IMR-90 (cell line): ENCODE measurements around the gene PAQR7.

ENCODE experiments used
- BHLHE40 ChIP-seq: fragments of 150-350 bp; IDR thresholded peaks from 2 replicates; pipeline ENCODE4 v1.6.1; 2016; ENCODE audit warnings: mild to moderate bottlenecking, low read depth, low read length
- CEBPB ChIP-seq: IDR thresholded peaks from 2 replicates; pipeline ENCODE4 v1.6.1; 2012; ENCODE audit warnings: low read depth, low read length, improper control_type of control experiment
- CHD1 ChIP-seq: IDR thresholded peaks from 2 replicates; pipeline ENCODE4 v1.6.1; 2012; ENCODE audit warnings: low read depth, low read length, improper control_type of control experiment
- MAFK ChIP-seq: IDR thresholded peaks from 2 replicates; pipeline ENCODE4 v1.6.1; 2012; ENCODE audit warnings: low read depth, low read length, improper control_type of control experiment
- MXI1 ChIP-seq: IDR thresholded peaks from 2 replicates; pipeline ENCODE4 v1.6.1; 2012; ENCODE audit warnings: low read depth, mild to moderate bottlenecking, low read length, moderate library complexity, borderline replicate concordance
- NFE2L2 ChIP-seq: fragments of 150-350 bp; IDR thresholded peaks from 2 replicates; pipeline ENCODE4 v1.6.1; 2016; ENCODE audit warnings: low read depth, mild to moderate bottlenecking, low read length
- POLR2A ChIP-seq: IDR thresholded peaks from 2 replicates; pipeline ENCODE4 v1.6.1; 2012; ENCODE audit warnings: mild to moderate bottlenecking, low read depth, low read length
- RAD21 ChIP-seq: IDR thresholded peaks from 2 replicates; pipeline ENCODE4 v1.6.1; 2012; ENCODE audit warnings: low read length, improper control_type of control experiment
- RCOR1 ChIP-seq: IDR thresholded peaks from 2 replicates; pipeline ENCODE4 v1.6.1; 2012; ENCODE audit warnings: mild to moderate bottlenecking, low read length, improper control_type of control experiment; ENCODE audit not compliant: insufficient replicate concordance
- RFX5 ChIP-seq: IDR thresholded peaks from 2 replicates; pipeline ENCODE4 v1.8.0; 2012; ENCODE audit warnings: low read depth, mild to moderate bottlenecking, low read length, moderate library complexity
- TF ChIP-seq, protein P1 (sequence below): conservative IDR thresholded peaks from 2 replicates; pipeline ENCODE4 v1.5.1; 2012; ENCODE audit warnings: mild to moderate bottlenecking, low read depth, low read length, improper control_type of control experiment
- TF ChIP-seq, protein P2 (sequence below): fragments of 150-350 bp; IDR thresholded peaks from 2 replicates; pipeline ENCODE4 v1.6.1; 2016; ENCODE audit warnings: low read depth, mild to moderate bottlenecking, low read length, moderate library complexity, borderline replicate concordance
- TF ChIP-seq, protein P3 (sequence below): fragments of 150-350 bp; IDR thresholded peaks from 2 replicates; pipeline ENCODE4 v1.6.1; 2017; ENCODE audit warnings: mild to moderate bottlenecking, antibody characterized with exemption, low read length, low read depth

GRCh38 chr1:25872713-25873112 is 2.8 kb downstream of the PAQR7 start:
- TF ChIP-seq, protein P1, sequence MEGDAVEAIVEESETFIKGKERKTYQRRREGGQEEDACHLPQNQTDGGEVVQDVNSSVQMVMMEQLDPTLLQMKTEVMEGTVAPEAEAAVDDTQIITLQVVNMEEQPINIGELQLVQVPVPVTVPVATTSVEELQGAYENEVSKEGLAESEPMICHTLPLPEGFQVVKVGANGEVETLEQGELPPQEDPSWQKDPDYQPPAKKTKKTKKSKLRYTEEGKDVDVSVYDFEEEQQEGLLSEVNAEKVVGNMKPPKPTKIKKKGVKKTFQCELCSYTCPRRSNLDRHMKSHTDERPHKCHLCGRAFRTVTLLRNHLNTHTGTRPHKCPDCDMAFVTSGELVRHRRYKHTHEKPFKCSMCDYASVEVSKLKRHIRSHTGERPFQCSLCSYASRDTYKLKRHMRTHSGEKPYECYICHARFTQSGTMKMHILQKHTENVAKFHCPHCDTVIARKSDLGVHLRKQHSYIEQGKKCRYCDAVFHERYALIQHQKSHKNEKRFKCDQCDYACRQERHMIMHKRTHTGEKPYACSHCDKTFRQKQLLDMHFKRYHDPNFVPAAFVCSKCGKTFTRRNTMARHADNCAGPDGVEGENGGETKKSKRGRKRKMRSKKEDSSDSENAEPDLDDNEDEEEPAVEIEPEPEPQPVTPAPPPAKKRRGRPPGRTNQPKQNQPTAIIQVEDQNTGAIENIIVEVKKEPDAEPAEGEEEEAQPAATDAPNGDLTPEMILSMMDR, result no peak
- TF ChIP-seq RAD21 (no peak), POLR2A (no peak), RFX5 (no peak), RCOR1 (no peak), MXI1 (no peak), CHD1 (no peak), NFE2L2 (no peak), BHLHE40 (no peak), MAFK (no peak), CEBPB (no peak)
- TF ChIP-seq, protein P2, sequence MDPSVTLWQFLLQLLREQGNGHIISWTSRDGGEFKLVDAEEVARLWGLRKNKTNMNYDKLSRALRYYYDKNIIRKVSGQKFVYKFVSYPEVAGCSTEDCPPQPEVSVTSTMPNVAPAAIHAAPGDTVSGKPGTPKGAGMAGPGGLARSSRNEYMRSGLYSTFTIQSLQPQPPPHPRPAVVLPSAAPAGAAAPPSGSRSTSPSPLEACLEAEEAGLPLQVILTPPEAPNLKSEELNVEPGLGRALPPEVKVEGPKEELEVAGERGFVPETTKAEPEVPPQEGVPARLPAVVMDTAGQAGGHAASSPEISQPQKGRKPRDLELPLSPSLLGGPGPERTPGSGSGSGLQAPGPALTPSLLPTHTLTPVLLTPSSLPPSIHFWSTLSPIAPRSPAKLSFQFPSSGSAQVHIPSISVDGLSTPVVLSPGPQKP, result no peak
- TF ChIP-seq, protein P3, sequence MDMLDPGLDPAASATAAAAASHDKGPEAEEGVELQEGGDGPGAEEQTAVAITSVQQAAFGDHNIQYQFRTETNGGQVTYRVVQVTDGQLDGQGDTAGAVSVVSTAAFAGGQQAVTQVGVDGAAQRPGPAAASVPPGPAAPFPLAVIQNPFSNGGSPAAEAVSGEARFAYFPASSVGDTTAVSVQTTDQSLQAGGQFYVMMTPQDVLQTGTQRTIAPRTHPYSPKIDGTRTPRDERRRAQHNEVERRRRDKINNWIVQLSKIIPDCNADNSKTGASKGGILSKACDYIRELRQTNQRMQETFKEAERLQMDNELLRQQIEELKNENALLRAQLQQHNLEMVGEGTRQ, result no peak
